GM10248 (cell line): Measurements from ENCODE around the gene RALGPS1.
A peak's percentile ranks its signal among the peaks of the same experiment; 100 is the strongest.

Experiments
- CTCF ChIA-PET: fragments of 300-600 bp; sonication (Branson Sonifier 250); formaldehyde crosslinking; extraction: SDS; loops from one replicate; lab custom pipeline; 2021; ENCODE audit warnings: antibody characterized with exemption; lab: Yijun Ruan, JAX
- POLR2A ChIA-PET: fragments of 350-650 bp; sonication (Branson Sonifier 250); formaldehyde crosslinking; extraction: SDS; loops from one replicate; lab custom pipeline; 2020; ENCODE audit warnings: antibody characterized with exemption; lab: Yijun Ruan, JAX
- DNase-seq: peaks from one replicate; pipeline ENCODE4 v3.0.0; 2012; ENCODE audit errors: extremely low spot score
- CTCF ChIP-seq: IDR thresholded peaks from 2 replicates; pipeline ENCODE4 v1.5.1; 2012; ENCODE audit warnings: mild to moderate bottlenecking, low read depth; ENCODE audit errors: extremely low read depth, missing control alignments, control extremely low read depth

The RALGPS1 gene

GRCh38 chr9:127212453-127212852 is 297.9 kb downstream of the RALGPS1 start:
- no peak for TF ChIP-seq CTCF
- ChIA-PET POLR2A (no interaction called here), CTCF (interaction anchor here (1.2 to 3.4 kb wide), 5 partner anchors 9 to 251 kb away, joined by 3 to 19 read pairs (median 5); no protein-coding TSS in a partner anchor)

GRCh38 chr9:127213859-127214258 is 299.3 kb downstream of the RALGPS1 start:
- POLR2A ChIA-PET: no interaction called here
- DNase-seq: no peak
- CTCF ChIA-PET: interaction anchor here (0.7 to 3.4 kb wide), 16 partner anchors 8 to 273 kb away, joined by 3 to 19 read pairs (median 7); no protein-coding TSS in a partner anchor
- TF ChIP-seq CTCF: no peak

More at GRCh38 chr9:127212453-127212852, 297.9 kb downstream of the RALGPS1 start:
- DNase-seq: no peak

GRCh38 chr9:127214421-127215267 is 300.1 kb downstream of the RALGPS1 start:
- ChIA-PET CTCF (interaction anchor here (0.8 to 3.4 kb wide), 31 partner anchors 9 to 705 kb away, joined by 3 to 19 read pairs (median 4); partner anchors contain the start of gene ZNF79), POLR2A (interaction anchor here (0.6 kb wide), 1 partner anchor 364 kb away, joined by 3 read pairs; no protein-coding TSS in a partner anchor)
- DNase-seq: peak; percentile 82
- TF ChIP-seq CTCF: peak; percentile 74

- TF ChIP-seq CTCF: no peak
Observed at GRCh38 chr9:127215268-127216209, 301.0 kb downstream of the RALGPS1 start.

GRCh38 chr9:127216210-127216887 is 301.8 kb downstream of the RALGPS1 start:
- CTCF ChIA-PET: interaction anchor here (1.1 to 3.0 kb wide), 4 partner anchors 8 to 183 kb away, joined by 4 to 13 read pairs (median 9); no protein-coding TSS in a partner anchor
- no peak for DNase-seq
- no peak for TF ChIP-seq CTCF
- POLR2A ChIA-PET: no interaction called here

More at GRCh38 chr9:127215268-127216209, 301.0 kb downstream of the RALGPS1 start:
- ChIA-PET POLR2A (interaction anchor here (0.6 kb wide), 1 partner anchor 363 kb away, joined by 3 read pairs; no protein-coding TSS in a partner anchor), CTCF (interaction anchor here (0.9 to 3.4 kb wide), 30 partner anchors 9 to 704 kb away, joined by 3 to 19 read pairs (median 4); partner anchors contain the start of gene ZNF79)
- DNase-seq: no peak

- TF ChIP-seq CTCF: no peak
- ChIA-PET POLR2A (no interaction called here), CTCF (interaction anchor here (1.1 to 3.0 kb wide), 2 partner anchors 18 to 182 kb away, joined by 4 to 11 read pairs; no protein-coding TSS in a partner anchor)
- DNase-seq: no peak
Observed at GRCh38 chr9:127216888-127217217, 302.3 kb downstream of the RALGPS1 start.
